DOHH2 (cell line): Measurements from ENCODE around the gene CASZ1.

Experiments used
- H3F3A ChIP-seq: fragments of 200-600 bp; sonication (generic), shearing (Covaris generic); 2 replicates; pipeline ENCODE4 v1.6.0; 2016; ENCODE audit warnings: antibody characterized with exemption, mild to moderate bottlenecking; ENCODE audit not compliant: control insufficient read depth, insufficient read depth
- H3K27ac ChIP-seq: fragments of 200-600 bp; sonication (generic); 2 replicates; pipeline ENCODE4 v1.5.1; 2014; ENCODE audit warnings: low read depth, mild to moderate bottlenecking, low read length, moderate library complexity
- H3K27me3 ChIP-seq: fragments of 200-600 bp; sonication (generic); 2 replicates; pipeline ENCODE4 v1.6.1; 2014; ENCODE audit warnings: mild to moderate bottlenecking, low read length, mixed read lengths; ENCODE audit not compliant: control insufficient read depth
- H3K36me3 ChIP-seq: fragments of 200-600 bp; sonication (generic); 2 replicates; pipeline ENCODE4 v1.6.1; 2014; ENCODE audit warnings: mild to moderate bottlenecking, low read length, moderate library complexity, mixed read lengths; ENCODE audit not compliant: control insufficient read depth
- H3K4me1 ChIP-seq: fragments of 200-600 bp; sonication (generic); 2 replicates; pipeline ENCODE4 v1.6.1; 2014; ENCODE audit warnings: mild to moderate bottlenecking, low read length, mixed read lengths; ENCODE audit not compliant: control insufficient read depth
- H3K4me2 ChIP-seq: fragments of 200-600 bp; sonication (generic); 2 replicates; pipeline ENCODE4 v1.6.0; 2014; ENCODE audit warnings: mild to moderate bottlenecking, low read length, moderate library complexity
- H3K4me3 ChIP-seq: fragments of 200-600 bp; sonication (generic); 2 replicates; pipeline ENCODE4 v1.5.1; 2014; ENCODE audit warnings: mild to moderate bottlenecking, low read length, mixed read lengths
- H3K79me2 ChIP-seq: fragments of 200-600 bp; sonication (generic); 2 replicates; pipeline ENCODE4 v1.6.1; 2014; ENCODE audit warnings: mild to moderate bottlenecking, low read length, mixed read lengths; ENCODE audit not compliant: control insufficient read depth
- H3K9me2 ChIP-seq: fragments of 200-600 bp; sonication (generic); replicated peaks from 2 replicates; pipeline ENCODE4 v1.6.1; 2014; ENCODE audit warnings: mild to moderate bottlenecking, low read length, mixed read lengths; ENCODE audit not compliant: control insufficient read depth
- H3K9me3 ChIP-seq: fragments of 200-600 bp; sonication (generic); 2 replicates; pipeline ENCODE4 v1.6.1; 2014; ENCODE audit warnings: antibody characterized with exemption, low read length, mixed read lengths; ENCODE audit not compliant: control insufficient read depth, insufficient read depth
- H4K20me1 ChIP-seq: fragments of 200-600 bp; sonication (generic); 2 replicates; pipeline ENCODE4 v1.6.0; 2014; ENCODE audit warnings: low read depth, mild to moderate bottlenecking, antibody characterized with exemption, low read length, moderate library complexity; ENCODE audit not compliant: control insufficient read depth, insufficient read depth
- CTCF ChIP-seq: fragments of 200-600 bp; sonication (generic); IDR thresholded peaks from one replicate; pipeline ENCODE4 v1.5.1; 2014; ENCODE audit warnings: antibody characterized with exemption, mild to moderate bottlenecking, low read depth, low read length; ENCODE audit not compliant: poor library complexity, severe bottlenecking
- EZH2phosphoT487 ChIP-seq: fragments of 200-600 bp; sonication (generic); IDR thresholded peaks from 2 replicates; pipeline ENCODE4 v1.6.1; 2017; ENCODE audit warnings: borderline replicate concordance, mild to moderate bottlenecking, antibody characterized with exemption, low read length, moderate library complexity, mixed read lengths

Gene CASZ1

DNA sequence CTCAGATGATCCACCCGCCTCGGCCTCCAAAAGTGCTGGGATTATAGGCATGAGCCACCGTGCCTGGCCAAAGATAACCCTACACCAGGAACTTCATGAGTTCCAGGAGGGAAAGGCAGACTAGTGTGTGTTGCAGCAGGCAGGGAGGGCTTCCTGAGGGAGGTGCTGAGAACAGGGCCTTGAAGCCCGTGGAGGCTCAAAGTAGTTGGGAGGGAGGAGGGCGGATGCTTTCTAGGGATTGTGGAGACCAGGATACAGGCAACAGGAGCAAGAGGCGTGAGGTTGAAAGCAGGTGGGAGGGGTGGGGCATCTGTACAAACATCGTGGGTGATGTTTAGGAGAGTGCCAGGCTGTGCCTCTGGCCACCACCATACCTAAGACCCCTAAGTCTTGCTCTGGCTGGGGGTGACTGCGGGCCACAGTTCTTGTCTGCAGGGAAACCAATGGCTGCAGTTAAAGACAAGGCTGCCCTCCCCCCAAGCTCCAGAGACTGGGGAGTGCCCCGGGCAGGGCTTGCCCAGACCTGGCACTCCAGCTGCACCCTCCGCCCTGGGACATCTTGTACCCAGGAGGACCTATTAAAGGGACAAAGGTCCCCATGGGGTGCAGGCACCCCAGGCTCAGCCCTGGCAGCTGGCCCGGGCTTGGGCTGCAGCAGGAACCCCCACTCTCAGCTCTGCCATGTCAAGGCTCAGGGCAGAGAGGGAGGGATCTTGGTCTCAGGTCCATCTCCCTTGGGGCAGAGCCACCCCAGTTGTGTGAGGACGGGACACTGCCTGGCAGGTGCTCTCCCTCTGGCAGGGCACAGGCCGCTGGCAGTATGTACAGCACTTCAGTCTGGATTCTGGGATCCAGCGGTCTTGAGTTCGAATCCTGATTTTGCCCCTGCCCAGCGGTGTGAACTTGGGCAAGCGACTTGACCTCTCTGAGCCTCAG, 22.1 kb upstream of the CASZ1 start:
- Histone ChIP-seq H3K27ac (no peak overlapping the region), H3F3A (no peaks in the 10 kb centered on the region), H3K4me1 (no peaks in the 10 kb centered on the region), H3K79me2 (no peaks in the 10 kb centered on the region), H3K36me3 (no peaks in the 10 kb centered on the region), H3K9me3 (no peaks in the 10 kb centered on the region), H3K27me3 (no peaks in the 10 kb centered on the region), H4K20me1 (no peaks in the 10 kb centered on the region), H3K4me3 (no peak overlapping the region), H3K9me2 (no peaks in the 10 kb centered on the region), H3K4me2 (no peak overlapping the region)
- TF ChIP-seq EZH2phosphoT487 (no peak), CTCF (no peak)

GRCh38 chr1:10816743-10817369, 20.4 kb upstream of the CASZ1 start:
- no peaks in the 10 kb centered on the region for H3K27me3 ChIP-seq
- no peaks in the 10 kb centered on the region for H3K9me2 ChIP-seq
- H3F3A ChIP-seq, result no peaks in the 10 kb centered on the region
- TF ChIP-seq EZH2phosphoT487 (no peak), CTCF (no peak)
- H3K4me3 ChIP-seq, result no peak overlapping the region
- no peak overlapping the region for H3K4me2 ChIP-seq
- H3K27ac ChIP-seq, result no peak overlapping the region
- no peaks in the 10 kb centered on the region for H3K4me1 ChIP-seq
- H3K9me3 ChIP-seq, result no peaks in the 10 kb centered on the region
- H4K20me1 ChIP-seq, result no peaks in the 10 kb centered on the region
- no peaks in the 10 kb centered on the region for H3K36me3 ChIP-seq
- H3K79me2 ChIP-seq, result no peaks in the 10 kb centered on the region

DNA sequence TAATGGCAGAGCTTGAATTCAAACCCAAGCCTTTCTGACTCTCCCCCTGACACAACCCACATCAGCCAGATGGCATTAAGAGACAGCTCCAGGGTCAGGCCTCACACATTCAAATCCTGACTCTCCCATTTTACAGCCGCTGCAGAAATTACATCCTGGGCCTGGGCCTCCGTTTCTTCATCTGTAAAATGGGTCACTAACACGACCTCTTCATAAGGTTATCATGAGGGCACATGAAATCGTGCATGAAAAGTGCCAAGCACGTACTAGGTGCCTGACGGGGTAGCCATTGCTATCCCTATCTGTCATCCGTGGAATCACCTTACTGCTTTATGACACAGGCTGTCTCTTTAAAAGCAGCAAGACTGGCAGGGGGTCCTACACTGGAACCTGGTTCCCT, 19.8 kb upstream of the CASZ1 start:
- no peaks in the 10 kb centered on the region for H3K36me3 ChIP-seq
- no peaks in the 10 kb centered on the region for H3K79me2 ChIP-seq
- no peak overlapping the region for H3K4me3 ChIP-seq
- H3K27me3 ChIP-seq, result no peaks in the 10 kb centered on the region
- no peaks in the 10 kb centered on the region for H3K9me3 ChIP-seq
- H3K27ac ChIP-seq, result no peak overlapping the region
- no peak overlapping the region for H3K4me2 ChIP-seq
- TF ChIP-seq EZH2phosphoT487 (no peak), CTCF (no peak)
- no peaks in the 10 kb centered on the region for H3K9me2 ChIP-seq
- H3K4me1 ChIP-seq, result no peaks in the 10 kb centered on the region
- H4K20me1 ChIP-seq, result no peaks in the 10 kb centered on the region
- H3F3A ChIP-seq, result no peaks in the 10 kb centered on the region
